ENCODE results near the gene PCID2.

PCID2 gene

GRCh38 chr13:113168211-113168610 is 40.3 kb downstream of the PCID2 start:
- Histone ChIP-seq H3K4me2 (ENCODE audit: low read depth, low read length, poor library complexity, severe bottlenecking) (no peak overlapping the region), H3F3A (ENCODE audit: insufficient read depth) (peaks cover 3% of the 10 kb centered on the region; the same call in 1 of the 2 replicates), H4K20me1 (ENCODE audit: low read depth, low read length) (no peaks in the 10 kb centered on the region), H3K36me3 (ENCODE audit: low read length) (no peaks in the 10 kb centered on the region), H3K27ac (ENCODE audit: low read depth, low read length) (no peak overlapping the region), H3K27me3 (ENCODE audit: low read length) (no peaks in the 10 kb centered on the region), H3K9me2 (replicated peaks; ENCODE audit: insufficient read depth, low read length) (no peaks in the 10 kb centered on the region), H3K79me2 (ENCODE audit: insufficient read depth, low read length) (no peaks in the 10 kb centered on the region), H2AFZ (ENCODE audit: low read depth, low read length, severe bottlenecking) (no peak overlapping the region), H3K9me3 (ENCODE audit: insufficient read depth, low read length) (no peaks in the 10 kb centered on the region), H3K4me3 (ENCODE audit: insufficient read depth, low read length, poor library complexity, severe bottlenecking) (no peak overlapping the region), H3K9ac (ENCODE audit: low read length) (no peak overlapping the region)
- no peak for TF ChIP-seq CTCF (IDR thresholded peaks at IDR 0.05; ENCODE audit: insufficient read depth, low read length, poor library complexity, severe bottlenecking)
- no peak for TF ChIP-seq EZH2phosphoT487 (conservative IDR thresholded peaks at IDR 0.05; ENCODE audit: low read length)

- Histone ChIP-seq H4K20me1 (ENCODE audit: low read depth, low read length) (no peaks in the 10 kb centered on the region), H3K4me3 (ENCODE audit: insufficient read depth, low read length, poor library complexity, severe bottlenecking) (no peak overlapping the region), H3F3A (ENCODE audit: insufficient read depth) (peaks cover 3% of the 10 kb centered on the region; the same call in 1 of the 2 replicates), H3K27me3 (ENCODE audit: low read length) (no peaks in the 10 kb centered on the region), H3K9ac (ENCODE audit: low read length) (no peak overlapping the region), H3K36me3 (ENCODE audit: low read length) (no peaks in the 10 kb centered on the region), H3K9me3 (ENCODE audit: insufficient read depth, low read length) (no peaks in the 10 kb centered on the region), H3K4me2 (ENCODE audit: low read depth, low read length, poor library complexity, severe bottlenecking) (no peak overlapping the region), H2AFZ (ENCODE audit: low read depth, low read length, severe bottlenecking) (no peak overlapping the region), H3K27ac (ENCODE audit: low read depth, low read length) (no peak overlapping the region), H3K9me2 (replicated peaks; ENCODE audit: insufficient read depth, low read length) (no peaks in the 10 kb centered on the region), H3K79me2 (ENCODE audit: insufficient read depth, low read length) (no peaks in the 10 kb centered on the region)
- no peak for TF ChIP-seq EZH2phosphoT487 (conservative IDR thresholded peaks at IDR 0.05; ENCODE audit: low read length)
- no peak for TF ChIP-seq CTCF (IDR thresholded peaks at IDR 0.05; ENCODE audit: insufficient read depth, low read length, poor library complexity, severe bottlenecking)
Observed at GRCh38 chr13:113167575-113167974, 40.9 kb downstream of the PCID2 start.

- no peak overlapping the region for H3K27ac ChIP-seq (ENCODE audit: low read depth, low read length)
- no peak overlapping the region for H2AFZ ChIP-seq (ENCODE audit: low read depth, low read length, severe bottlenecking)
- H3K27me3 ChIP-seq (ENCODE audit: low read length): no peaks in the 10 kb centered on the region
- no peak overlapping the region for H3K9ac ChIP-seq (ENCODE audit: low read length)
- H3K9me3 ChIP-seq (ENCODE audit: insufficient read depth, low read length): no peaks in the 10 kb centered on the region
- H3K36me3 ChIP-seq (ENCODE audit: low read length): no peaks in the 10 kb centered on the region
- no peaks in the 10 kb centered on the region for H4K20me1 ChIP-seq (ENCODE audit: low read depth, low read length)
- no peak for TF ChIP-seq CTCF (IDR thresholded peaks at IDR 0.05; ENCODE audit: insufficient read depth, low read length, poor library complexity, severe bottlenecking)
- TF ChIP-seq EZH2phosphoT487 (conservative IDR thresholded peaks at IDR 0.05; ENCODE audit: low read length): no peak
- no peaks in the 10 kb centered on the region for H3K79me2 ChIP-seq (ENCODE audit: insufficient read depth, low read length)
- H3K4me2 ChIP-seq (ENCODE audit: low read depth, low read length, poor library complexity, severe bottlenecking): no peak overlapping the region
- no peaks in the 10 kb centered on the region for H3K9me2 ChIP-seq (replicated peaks; ENCODE audit: insufficient read depth, low read length)
- no peak overlapping the region for H3K4me3 ChIP-seq (ENCODE audit: insufficient read depth, low read length, poor library complexity, severe bottlenecking)
- peaks cover 3% of the 10 kb centered on the region; the same call in 1 of the 2 replicates for H3F3A ChIP-seq (ENCODE audit: insufficient read depth)
Observed at GRCh38 chr13:113167155-113167554, 41.3 kb downstream of the PCID2 start.
